Endothelial cell of umbilical vein (primary cell): ENCODE data around the gene DGKI. TPM values are rescaled to one million over a fixed set of nuclear protein-coding genes. Genes with fewer than 3 reads are reported as not detected.

Source experiments
- BruUV-seq: library from RNA; stranded (reverse); fragments of 400-500 nt; replicated peaks from 2 replicates; lab custom pipeline; 2021; lab: Mats Ljungman, UMichigan
- CTCF ChIA-PET: fragments of 300-600, 350-600 bp; sonication (Branson Sonifier 250); formaldehyde crosslinking; loops from one replicate; lab custom pipeline; 2021; ENCODE audit warnings: antibody characterized with exemption, inconsistent platforms; lab: Charles Lee
- POLR2A ChIA-PET: fragments of 300-600, 350-600 bp; sonication (Branson Sonifier 250); formaldehyde crosslinking; loops from one replicate; lab custom pipeline; 2021; ENCODE audit warnings: antibody characterized with exemption, inconsistent platforms; lab: Charles Lee
- DNase-seq: peaks from one replicate; pipeline ENCODE4 v3.0.0-alpha.2; 2011; ENCODE audit warnings: low read depth, low spot score
- FAIRE-seq: peaks from 2 replicates; lab custom pipeline; 2011; peaks lifted over from hg19 to GRCh38; lab: Jason Lieb, UNC
- H2AFZ ChIP-seq: 2 replicates; pipeline ENCODE4 v1.6.0; 2012; ENCODE audit warnings: low read depth, low read length, control low read depth, inconsistent platforms
- H3K27ac ChIP-seq: 2 replicates; pipeline ENCODE4 v1.5.1; 2011; ENCODE audit warnings: low read depth, mild to moderate bottlenecking, control low read depth, low read length, moderate library complexity; ENCODE audit not compliant: insufficient read depth
- H3K27me3 ChIP-seq, 2 experiments: 2 replicates each; pipeline versions ENCODE4 v1.6.0 to v1.6.1; 2011; ENCODE audit warnings: low read length in 2 of 2, mixed read lengths in 1 of 2; ENCODE audit not compliant: control insufficient read depth in 2 of 2, insufficient read depth in 2 of 2
- H3K36me3 ChIP-seq, 2 experiments: 2 replicates in 1 of 2; 3 replicates in 1 of 2; pipeline ENCODE4 v1.5.1; 2011; ENCODE audit warnings: low read length in 2 of 2, mild to moderate bottlenecking in 1 of 2, moderate library complexity in 1 of 2; ENCODE audit not compliant: control insufficient read depth in 2 of 2, insufficient read depth in 2 of 2; ENCODE audit errors: extremely low read depth in 1 of 2
- H3K4me1 ChIP-seq: 3 replicates; pipeline ENCODE4 v1.5.1; 2011; ENCODE audit warnings: mild to moderate bottlenecking, low read length; ENCODE audit not compliant: control insufficient read depth, insufficient read depth; ENCODE audit errors: extremely low read depth
- H3K4me2 ChIP-seq: 2 replicates; pipeline ENCODE4 v1.6.1; 2011; ENCODE audit warnings: low read length, control low read depth, mixed read lengths; ENCODE audit not compliant: insufficient read depth
- H3K4me3 ChIP-seq, 3 experiments: fragments of 200-600 bp in 1 of 3; sonication (generic), shearing (Covaris generic) in 1 of 3; replicated peaks in 1 of 3; 2 replicates each; pipeline ENCODE4 v1.5.1; 2011 to 2016; ENCODE audit warnings: control low read depth in 3 of 3, low read length in 3 of 3, mild to moderate bottlenecking in 2 of 3, inconsistent platforms in 1 of 3, low read depth in 1 of 3, moderate library complexity in 1 of 3; ENCODE audit not compliant: insufficient read depth in 1 of 3
- H3K79me2 ChIP-seq: 2 replicates; pipeline ENCODE4 v1.6.0; 2012; ENCODE audit warnings: low read length, inconsistent platforms; ENCODE audit not compliant: control insufficient read depth, insufficient read depth
- H3K9ac ChIP-seq: replicated peaks from 2 replicates; pipeline ENCODE3; 2011; ENCODE audit warnings: low read length, control low read depth; ENCODE audit not compliant: insufficient read depth; ENCODE audit errors: extremely low read depth
- H3K9me1 ChIP-seq: replicated peaks from 3 replicates; pipeline ENCODE4 v1.6.0; 2011; ENCODE audit warnings: mild to moderate bottlenecking, low read length; ENCODE audit not compliant: control insufficient read depth, insufficient read depth; ENCODE audit errors: extremely low read depth
- H3K9me3 ChIP-seq: replicated peaks from 2 replicates; pipeline ENCODE4 v1.5.1; 2012; ENCODE audit warnings: low read length, inconsistent platforms; ENCODE audit not compliant: control insufficient read depth, insufficient read depth
- H4K20me1 ChIP-seq: replicated peaks from 2 replicates; pipeline ENCODE3; 2011; ENCODE audit warnings: mild to moderate bottlenecking, low read length; ENCODE audit not compliant: control insufficient read depth, insufficient read depth; ENCODE audit errors: extremely low read depth
- EZH2 ChIP-seq: IDR thresholded peaks from 2 replicates; pipeline ENCODE4 v1.6.1; 2012; ENCODE audit warnings: borderline replicate concordance, low read depth, mild to moderate bottlenecking, moderate library complexity, low read length, inconsistent platforms; ENCODE audit not compliant: severe bottlenecking
- FOS ChIP-seq: IDR thresholded peaks from 2 replicates; pipeline ENCODE4 v1.6.1; 2011; ENCODE audit warnings: mild to moderate bottlenecking, low read length, moderate library complexity, borderline replicate concordance; ENCODE audit not compliant: insufficient read depth
- GATA2 ChIP-seq: IDR thresholded peaks from 2 replicates; pipeline ENCODE4 v1.7.0; 2011; ENCODE audit warnings: low read depth, mild to moderate bottlenecking, moderate library complexity, mixed read lengths, low read length; ENCODE audit not compliant: insufficient read length, insufficient read depth
- JUN ChIP-seq: IDR thresholded peaks from 2 replicates; pipeline ENCODE4 v1.6.1; 2011; ENCODE audit warnings: borderline replicate concordance, low read depth; ENCODE audit not compliant: insufficient read length, insufficient read depth
- MAX ChIP-seq: IDR thresholded peaks from 2 replicates; pipeline ENCODE4 v1.6.1; 2011; ENCODE audit not compliant: insufficient read depth, insufficient read length
- MYC ChIP-seq: IDR thresholded peaks from one replicate; pipeline ENCODE4 v1.6.1; 2011; ENCODE audit warnings: mild to moderate bottlenecking, low read depth, low read length
- POLR2A ChIP-seq: IDR thresholded peaks from 2 replicates; pipeline ENCODE4 v1.6.1; 2012; ENCODE audit warnings: low read depth, mild to moderate bottlenecking, control low read depth, low read length
- POLR2AphosphoS5 ChIP-seq: IDR thresholded peaks from 2 replicates; pipeline ENCODE4 v1.6.1; 2012; ENCODE audit warnings: low read depth, mild to moderate bottlenecking, control low read depth, low read length, moderate library complexity; ENCODE audit not compliant: insufficient read depth
- dilution Hi-C: fragments of 300-500 bp; cut with MboI; formaldehyde crosslinking; loops from one replicate; pipeline ENCODE4 v1.15.0; 2019; ENCODE audit warnings: low sequenced_read_pairs; ENCODE audit not compliant: extremely low pct_ligation_motif_present
- intact Hi-C: fragments of 100-400 bp; cut with micrococcal nuclease; formaldehyde crosslinking; loops from one replicate; pipeline ENCODE4 v1.10.0; 2022
- polyA plus RNA-seq, 4 experiments: library from polyadenylated mRNA; depleted of rRNA in 3 of 4; stranded (reverse) in 3 of 4; unstranded in 1 of 4; fragments of >200 nt; gene quantifications; 2 replicates each; pipeline versions ENCODE4 v1.2.1 to v1.2.3, GENCODE V29; 2011 to 2012; ENCODE audit warnings: missing spikeins in 1 of 4
- total RNA-seq: library from RNA; stranded (reverse); gene quantifications from 2 replicates; pipeline ENCODE4 v1.2.3, GENCODE V29; 2021
- TF ChIP-seq, protein P1 (sequence below), 2 donors: IDR thresholded peaks; 1 replicate in 1 of 2; 2 replicates in 1 of 2; pipeline ENCODE4 v1.5.1; 2011; ENCODE audit warnings: low read length in 2 of 2, mild to moderate bottlenecking in 2 of 2, moderate library complexity in 2 of 2, control low read depth in 1 of 2, inconsistent platforms in 1 of 2, low read depth in 1 of 2; ENCODE audit not compliant: insufficient read depth in 1 of 2; ENCODE audit errors: extremely low read depth in 1 of 2

The DGKI gene
- total and polyA plus RNA-seq, 2 donors (not counting 3 experiments of a cell fraction or from before 2014, with no cell fraction given), result 0.11 to 0.51 TPM

DNA sequence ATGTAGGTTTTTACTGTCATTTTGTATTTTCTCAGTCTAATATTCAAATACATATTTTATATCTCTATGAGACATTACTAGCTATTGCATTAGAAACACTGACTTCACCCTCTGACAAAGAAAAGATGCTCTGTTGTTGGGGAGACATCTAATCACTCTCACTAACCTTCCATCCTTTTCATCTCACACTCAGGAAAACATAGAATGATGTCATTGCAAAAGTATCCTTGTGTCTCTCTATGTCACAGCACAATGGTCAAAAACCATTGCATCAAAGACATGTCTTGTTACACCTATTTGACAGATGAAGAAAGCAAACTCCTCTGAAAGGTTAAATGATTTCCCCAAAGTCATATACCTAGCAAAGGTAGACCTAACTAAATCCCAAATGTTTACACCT, 272.0 kb downstream of the DGKI start:
- no peak overlapping the region for H3K4me2 ChIP-seq
- no peaks in the 10 kb centered on the region for H3K27me3 ChIP-seq
- H2AFZ ChIP-seq, result no peak overlapping the region
- no peaks in the 10 kb centered on the region for H3K79me2 ChIP-seq
- intact Hi-C loops, result no loop called here
- dilution Hi-C loops, result no loop called here
- BruUV-seq, result no TSS peak
- H3K9me3 ChIP-seq, result no peaks in the 10 kb centered on the region
- H3K9ac ChIP-seq, result no peak overlapping the region
- H3K4me1 ChIP-seq, result peaks cover 15% of the 10 kb centered on the region
- no peak overlapping the region for H3K4me3 ChIP-seq
- DNase-seq (no peak), FAIRE-seq (no peak)
- no peaks in the 10 kb centered on the region for H4K20me1 ChIP-seq
- ChIA-PET POLR2A (no interaction called here), CTCF (no interaction called here)
- no peak overlapping the region for H3K27ac ChIP-seq
- no peaks in the 10 kb centered on the region for H3K36me3 ChIP-seq
- H3K9me1 ChIP-seq, result no peaks in the 10 kb centered on the region
- TF ChIP-seq JUN, result no peak
- no peak for TF ChIP-seq GATA2
- TF ChIP-seq MAX, result no peak
- TF ChIP-seq FOS, result no peak
- no peak for TF ChIP-seq POLR2AphosphoS5
- TF ChIP-seq EZH2, result no peak
- TF ChIP-seq, protein P1, sequence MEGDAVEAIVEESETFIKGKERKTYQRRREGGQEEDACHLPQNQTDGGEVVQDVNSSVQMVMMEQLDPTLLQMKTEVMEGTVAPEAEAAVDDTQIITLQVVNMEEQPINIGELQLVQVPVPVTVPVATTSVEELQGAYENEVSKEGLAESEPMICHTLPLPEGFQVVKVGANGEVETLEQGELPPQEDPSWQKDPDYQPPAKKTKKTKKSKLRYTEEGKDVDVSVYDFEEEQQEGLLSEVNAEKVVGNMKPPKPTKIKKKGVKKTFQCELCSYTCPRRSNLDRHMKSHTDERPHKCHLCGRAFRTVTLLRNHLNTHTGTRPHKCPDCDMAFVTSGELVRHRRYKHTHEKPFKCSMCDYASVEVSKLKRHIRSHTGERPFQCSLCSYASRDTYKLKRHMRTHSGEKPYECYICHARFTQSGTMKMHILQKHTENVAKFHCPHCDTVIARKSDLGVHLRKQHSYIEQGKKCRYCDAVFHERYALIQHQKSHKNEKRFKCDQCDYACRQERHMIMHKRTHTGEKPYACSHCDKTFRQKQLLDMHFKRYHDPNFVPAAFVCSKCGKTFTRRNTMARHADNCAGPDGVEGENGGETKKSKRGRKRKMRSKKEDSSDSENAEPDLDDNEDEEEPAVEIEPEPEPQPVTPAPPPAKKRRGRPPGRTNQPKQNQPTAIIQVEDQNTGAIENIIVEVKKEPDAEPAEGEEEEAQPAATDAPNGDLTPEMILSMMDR (IDR thresholded peaks at IDR 0.05; ENCODE audit: extremely low read depth in 1 of 2, insufficient read depth in 1 of 2, low read depth in 1 of 2, low read length in 2 of 2), result no peak
- no peak for TF ChIP-seq POLR2A
- no peak for TF ChIP-seq MYC
